ENCODE data around the gene TERT. TPM values are rescaled to one million over a fixed set of nuclear protein-coding genes. Genes with fewer than 3 reads are reported as not detected.

TERT gene
- total and polyA plus RNA-seq, 10 of the 15 experiments (the other 5 are each of a cell fraction or from before 2014, with no cell fraction given) = 0.08 to 21.5 (median 5.0) TPM

GRCh38 chr5:1274471-1274870 lies 20.4 kb downstream of the TERT start:
- H3K27ac ChIP-seq (ENCODE audit: control insufficient read depth, insufficient read depth) = no peak overlapping the region
- no peak overlapping the region for H3K4me2 ChIP-seq (ENCODE audit: control insufficient read depth, insufficient read depth)
- H3K9ac ChIP-seq (ENCODE audit: control insufficient read depth, insufficient read depth, low read length) = no peak overlapping the region
- FAIRE-seq (no peak), ATAC-seq (no peak), DNase-seq (ENCODE audit: low read depth, low spot score) (no peak)
- ChIA-PET POLR2A (no interaction called here), SMC1A (ENCODE audit: uncharacterized antibody, unreplicated experiment) (no interaction called here), CTCF (no interaction called here), RAD21 (ENCODE audit: unreplicated experiment) (no interaction called here)
- in situ Hi-C loops (cut with MboI) = no loop called here
- H3K4me1 ChIP-seq (ENCODE audit: control insufficient read depth, insufficient read depth, low read length) = no peaks in the 10 kb centered on the region
- 61% methylated on average over 16 of the region's 16 CpGs for WGBS (ENCODE audit: insufficient coverage, insufficient replicate concordance, low lambda C conversion rate, missing lambda C conversion rate)
- intact Hi-C loops (cut with micrococcal nuclease; ENCODE audit: unreplicated experiment) = no loop called here
- H2AFZ ChIP-seq (ENCODE audit: control insufficient read depth, low read depth, low read length) = no peak overlapping the region
- H3K79me2 ChIP-seq (ENCODE audit: control insufficient read depth, insufficient read depth, low read length) = no peaks in the 10 kb centered on the region
- H3K4me3 ChIP-seq = no peak overlapping the region
- H3K36me3 ChIP-seq (ENCODE audit: control insufficient read depth in 2 of 2, insufficient read depth in 2 of 2, low read length in 1 of 2) = peaks cover 0 to 18% of the 10 kb centered on the region in 2 experiments; a peak in 2 of 4 replicates
- no TSS peak for BruUV-seq (replicated peaks)
- H3K9me3 ChIP-seq (replicated peaks; ENCODE audit: control insufficient read depth, insufficient read depth, low read length) = no peaks in the 10 kb centered on the region; the same call in 2 of the 3 replicates
- no peak for TF ChIP-seq SMAD1 (IDR thresholded peaks at IDR 0.05; ENCODE audit: low read depth, partially characterized antibody)
- H3K27me3 ChIP-seq (replicated peaks in 1 of 2; ENCODE audit: control insufficient read depth in 2 of 2, insufficient read depth in 2 of 2, low read length in 1 of 2) = no peaks in the 10 kb centered on the region
- no peaks in the 10 kb centered on the region; the same call in 1 of the 2 replicates for H4K20me1 ChIP-seq (ENCODE audit: control insufficient read depth, insufficient read depth)

- SMC1A ChIA-PET (ENCODE audit: uncharacterized antibody, unreplicated experiment) = no interaction called here
- in situ Hi-C loops (cut with MboI) = no loop called here
- TF ChIP-seq SP1 (IDR thresholded peaks at IDR 0.05; ENCODE audit: low read depth, low read length) (no peak), POLR2AphosphoS2 (IDR thresholded peaks at IDR 0.05; ENCODE audit: low read depth, low read length) (no peak), SKIL (IDR thresholded peaks at IDR 0.05; ENCODE audit: low read depth, poor library complexity, severe bottlenecking) (no peak), ZNF622 (IDR thresholded peaks at IDR 0.05) (no peak), BCL3 (IDR thresholded peaks at IDR 0.05; ENCODE audit: borderline replicate concordance, insufficient read depth, low read depth, low read length, poor library complexity, severe bottlenecking) (no peak), CHD2 (IDR thresholded peaks at IDR 0.05; ENCODE audit: borderline replicate concordance, low read depth, low read length) (no peak), STAT1 (conservative IDR thresholded peaks at IDR 0.05) (no peak), MYB (IDR thresholded peaks at IDR 0.05; ENCODE audit: borderline replicate concordance, low read depth, low read length) (no peak), ZNF592 (IDR thresholded peaks at IDR 0.05) (no peak)
Measured at GRCh38 chr5:1273745-1274144, 21.1 kb downstream of the TERT start.

More at GRCh38 chr5:1273745-1274144, 21.1 kb downstream of the TERT start:
- Histone ChIP-seq H4K20me1 (ENCODE audit: control insufficient read depth, insufficient read depth) (no peaks in the 10 kb centered on the region; the same call in 1 of the 2 replicates), H3K4me2 (ENCODE audit: control insufficient read depth, insufficient read depth) (no peak overlapping the region), H3K4me1 (ENCODE audit: control insufficient read depth, insufficient read depth, low read length) (peaks cover 2% of the 10 kb centered on the region; the same call in 1 of the 2 replicates), H3K9ac (ENCODE audit: control insufficient read depth, insufficient read depth, low read length) (no peak overlapping the region), H3K27ac (ENCODE audit: control insufficient read depth, insufficient read depth) (no peak overlapping the region), H3K79me2 (ENCODE audit: control insufficient read depth, insufficient read depth, low read length) (no peaks in the 10 kb centered on the region), H3K27me3 (replicated peaks in 1 of 2; ENCODE audit: control insufficient read depth in 2 of 2, insufficient read depth in 2 of 2, low read length in 1 of 2) (no peaks in the 10 kb centered on the region), H3K4me3 (no peak overlapping the region), H3K9me3 (replicated peaks; ENCODE audit: control insufficient read depth, insufficient read depth, low read length) (no peaks in the 10 kb centered on the region; the same call in 2 of the 3 replicates), H2AFZ (ENCODE audit: control insufficient read depth, low read depth, low read length) (no peak overlapping the region), H3K36me3 (ENCODE audit: control insufficient read depth in 2 of 2, insufficient read depth in 2 of 2, low read length in 1 of 2) (peaks cover 0 to 13% of the 10 kb centered on the region in 2 experiments; a peak in 2 of 4 replicates)
- 88% methylated on average over 20 of the region's 20 CpGs for WGBS (ENCODE audit: insufficient coverage, insufficient replicate concordance, low lambda C conversion rate, missing lambda C conversion rate)
- no peak for FAIRE-seq
- intact Hi-C loops (cut with micrococcal nuclease; ENCODE audit: unreplicated experiment) = no loop called here
- ChIA-PET POLR2A (no interaction called here), RAD21 (ENCODE audit: unreplicated experiment) (no interaction called here), CTCF (no interaction called here)
- no TSS peak for BruUV-seq (replicated peaks)
- ATAC-seq = no peak
- DNase-seq (ENCODE audit: low read depth, low spot score) = no peak
